WTC11 (cell line): ENCODE data around the gene WDR11. TPM values are rescaled to one million over a fixed set of nuclear protein-coding genes. Genes with fewer than 3 reads are reported as not detected.

Source experiments
- ATAC-seq: fragments of 200-7000 bp; cut with Tn5 transposase; 2 replicates; pipeline ENCODE4 v1.10.0; 2021; ENCODE audit warnings: mild to moderate bottlenecking, moderate library complexity
- CTCF ChIA-PET: fragments of 300-600 bp; sonication (Branson Sonifier 250); formaldehyde crosslinking; loops from one replicate; lab custom pipeline; 2021; ENCODE audit warnings: antibody characterized with exemption; lab: Charles Lee
- POLR2A ChIA-PET: fragments of 350-600 bp; sonication (Branson Sonifier 250); formaldehyde crosslinking; loops from one replicate; lab custom pipeline; 2021; ENCODE audit warnings: antibody characterized with exemption; lab: Charles Lee
- DNase-seq: peaks from one replicate; pipeline ENCODE4 v3.0.0; 2021; ENCODE audit warnings: low spot score
- H3K27ac Mint-ChIP-seq: 2 replicates; pipeline ENCODE4 v1.8.0; 2021; ENCODE audit warnings: mixed read lengths
- H3K27me3 Mint-ChIP-seq: 2 replicates; pipeline ENCODE4 v1.8.0; 2021; ENCODE audit warnings: low read depth, mild to moderate bottlenecking, moderate library complexity, mixed read lengths
- H3K36me3 Mint-ChIP-seq: 2 replicates; pipeline ENCODE4 v1.8.0; 2021; ENCODE audit warnings: mixed read lengths
- H3K4me1 Mint-ChIP-seq: 2 replicates; pipeline ENCODE4 v1.8.0; 2022; ENCODE audit warnings: mixed read lengths
- H3K4me3 Mint-ChIP-seq: 2 replicates; pipeline ENCODE4 v1.8.0; 2021; ENCODE audit warnings: mild to moderate bottlenecking, moderate library complexity, mixed read lengths
- H3K9me3 Mint-ChIP-seq: 2 replicates; pipeline ENCODE4 v1.8.0; 2021; ENCODE audit warnings: mixed read lengths
- ATF2 ChIP-seq: sonication (generic); formaldehyde crosslinking; IDR thresholded peaks from 2 replicates; pipeline ENCODE4 v1.8.1; 2022; ENCODE audit warnings: low read depth, missing genetic modification reagents, borderline replicate concordance
- ATF6 ChIP-seq: sonication (generic); formaldehyde crosslinking; IDR thresholded peaks from 2 replicates; pipeline ENCODE4 v1.8.1; 2023; ENCODE audit warnings: mild to moderate bottlenecking, missing genetic modification reagents
- FOXP1 ChIP-seq: sonication (generic); formaldehyde crosslinking; IDR thresholded peaks from 2 replicates; pipeline ENCODE4 v1.8.0; 2022; ENCODE audit warnings: missing genetic modification reagents, mild to moderate bottlenecking, moderate library complexity, borderline replicate concordance
- HMGA2 ChIP-seq: fragments of 250-450 bp; sonication (Bioruptor Pico); IDR thresholded peaks from 2 replicates; pipeline ENCODE4 v1.4.0; 2021; ENCODE audit warnings: mild to moderate bottlenecking, moderate library complexity
- MLX ChIP-seq: sonication (generic); formaldehyde crosslinking; IDR thresholded peaks from 2 replicates; pipeline ENCODE4 v1.8.1; 2023; ENCODE audit warnings: mild to moderate bottlenecking, missing genetic modification reagents, moderate library complexity
- MXD4 ChIP-seq: fragments of 250-450 bp; sonication (Bioruptor Pico); IDR thresholded peaks from 2 replicates; pipeline ENCODE4 v1.8.0; 2021; ENCODE audit warnings: mild to moderate bottlenecking, moderate library complexity, borderline replicate concordance
- RELA ChIP-seq: sonication (generic); formaldehyde crosslinking; IDR thresholded peaks from 2 replicates; pipeline ENCODE4 v1.8.1; 2022; ENCODE audit warnings: missing genetic modification reagents, mild to moderate bottlenecking, borderline replicate concordance
- SOX15 ChIP-seq: fragments of 250-450 bp; sonication (Bioruptor Pico); IDR thresholded peaks from 2 replicates; pipeline ENCODE4 v1.9.0; 2021; ENCODE audit warnings: mild to moderate bottlenecking
- TP53 ChIP-seq: sonication (generic); formaldehyde crosslinking; IDR thresholded peaks from 2 replicates; pipeline ENCODE4 v1.8.1; 2023; ENCODE audit warnings: mild to moderate bottlenecking, missing genetic modification reagents
- ZNF138 ChIP-seq: sonication (generic); formaldehyde crosslinking; conservative IDR thresholded peaks from 2 replicates; pipeline ENCODE4 v1.8.1; 2022; ENCODE audit warnings: mild to moderate bottlenecking, moderate library complexity, missing genetic modification reagents
- total RNA-seq: library from RNA; stranded (reverse); gene quantifications from 3 replicates; pipeline ENCODE4 v1.2.3, GENCODE V29; 2021
- TF ChIP-seq, protein P1 (sequence below): sonication (generic); formaldehyde crosslinking; IDR thresholded peaks from 2 replicates; pipeline ENCODE4 v1.8.1; 2023; ENCODE audit warnings: mild to moderate bottlenecking, missing genetic modification reagents, borderline replicate concordance
- TF ChIP-seq, protein P2 (sequence below): fragments of 250-450 bp; sonication (Bioruptor Pico); IDR thresholded peaks from 2 replicates; pipeline ENCODE4 v1.8.0; 2021; ENCODE audit warnings: mild to moderate bottlenecking
- TF ChIP-seq, protein P3 (sequence below): sonication (generic); formaldehyde crosslinking; IDR thresholded peaks from 2 replicates; pipeline ENCODE4 v1.8.0; 2022; ENCODE audit warnings: mild to moderate bottlenecking, missing genetic modification reagents
- TF ChIP-seq, protein P4 (sequence below): sonication (generic); formaldehyde crosslinking; IDR thresholded peaks from 2 replicates; pipeline ENCODE4 v1.8.0; 2022; ENCODE audit warnings: mild to moderate bottlenecking, missing genetic modification reagents

WDR11 gene
- total RNA-seq, 1 experiment from 2014 or later, result 41.5 TPM

DNA sequence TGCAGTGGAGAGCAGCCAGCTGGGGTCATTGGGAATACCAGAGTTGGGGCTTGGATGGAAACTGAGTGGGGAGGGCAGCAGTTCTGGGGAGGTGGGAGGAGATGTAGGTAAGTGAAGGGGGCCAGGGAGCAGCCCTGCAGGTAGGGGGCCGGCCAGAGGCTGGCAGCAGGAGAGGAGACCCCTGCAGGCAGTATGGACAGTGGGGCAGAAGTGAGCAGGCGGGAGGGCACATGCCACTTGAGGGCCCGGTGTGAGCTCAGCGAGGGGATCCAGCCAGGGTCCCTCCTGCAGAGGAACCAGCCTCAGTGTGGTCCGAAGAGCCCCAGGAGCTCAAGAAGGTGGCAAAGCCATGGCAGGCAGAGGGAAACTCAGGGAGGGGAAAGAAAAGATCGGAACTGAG is 75.4 kb downstream of the WDR11 start (continued):
- TF ChIP-seq, protein P1, sequence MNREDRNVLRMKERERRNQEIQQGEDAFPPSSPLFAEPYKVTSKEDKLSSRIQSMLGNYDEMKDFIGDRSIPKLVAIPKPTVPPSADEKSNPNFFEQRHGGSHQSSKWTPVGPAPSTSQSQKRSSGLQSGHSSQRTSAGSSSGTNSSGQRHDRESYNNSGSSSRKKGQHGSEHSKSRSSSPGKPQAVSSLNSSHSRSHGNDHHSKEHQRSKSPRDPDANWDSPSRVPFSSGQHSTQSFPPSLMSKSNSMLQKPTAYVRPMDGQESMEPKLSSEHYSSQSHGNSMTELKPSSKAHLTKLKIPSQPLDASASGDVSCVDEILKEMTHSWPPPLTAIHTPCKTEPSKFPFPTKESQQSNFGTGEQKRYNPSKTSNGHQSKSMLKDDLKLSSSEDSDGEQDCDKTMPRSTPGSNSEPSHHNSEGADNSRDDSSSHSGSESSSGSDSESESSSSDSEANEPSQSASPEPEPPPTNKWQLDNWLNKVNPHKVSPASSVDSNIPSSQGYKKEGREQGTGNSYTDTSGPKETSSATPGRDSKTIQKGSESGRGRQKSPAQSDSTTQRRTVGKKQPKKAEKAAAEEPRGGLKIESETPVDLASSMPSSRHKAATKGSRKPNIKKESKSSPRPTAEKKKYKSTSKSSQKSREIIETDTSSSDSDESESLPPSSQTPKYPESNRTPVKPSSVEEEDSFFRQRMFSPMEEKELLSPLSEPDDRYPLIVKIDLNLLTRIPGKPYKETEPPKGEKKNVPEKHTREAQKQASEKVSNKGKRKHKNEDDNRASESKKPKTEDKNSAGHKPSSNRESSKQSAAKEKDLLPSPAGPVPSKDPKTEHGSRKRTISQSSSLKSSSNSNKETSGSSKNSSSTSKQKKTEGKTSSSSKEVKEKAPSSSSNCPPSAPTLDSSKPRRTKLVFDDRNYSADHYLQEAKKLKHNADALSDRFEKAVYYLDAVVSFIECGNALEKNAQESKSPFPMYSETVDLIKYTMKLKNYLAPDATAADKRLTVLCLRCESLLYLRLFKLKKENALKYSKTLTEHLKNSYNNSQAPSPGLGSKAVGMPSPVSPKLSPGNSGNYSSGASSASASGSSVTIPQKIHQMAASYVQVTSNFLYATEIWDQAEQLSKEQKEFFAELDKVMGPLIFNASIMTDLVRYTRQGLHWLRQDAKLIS, result no peak
- TF ChIP-seq, protein P2, sequence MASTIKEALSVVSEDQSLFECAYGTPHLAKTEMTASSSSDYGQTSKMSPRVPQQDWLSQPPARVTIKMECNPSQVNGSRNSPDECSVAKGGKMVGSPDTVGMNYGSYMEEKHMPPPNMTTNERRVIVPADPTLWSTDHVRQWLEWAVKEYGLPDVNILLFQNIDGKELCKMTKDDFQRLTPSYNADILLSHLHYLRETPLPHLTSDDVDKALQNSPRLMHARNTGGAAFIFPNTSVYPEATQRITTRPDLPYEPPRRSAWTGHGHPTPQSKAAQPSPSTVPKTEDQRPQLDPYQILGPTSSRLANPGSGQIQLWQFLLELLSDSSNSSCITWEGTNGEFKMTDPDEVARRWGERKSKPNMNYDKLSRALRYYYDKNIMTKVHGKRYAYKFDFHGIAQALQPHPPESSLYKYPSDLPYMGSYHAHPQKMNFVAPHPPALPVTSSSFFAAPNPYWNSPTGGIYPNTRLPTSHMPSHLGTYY, result no peak
- TF ChIP-seq MXD4 (CRISPR knock-in tag), result no peak
- TF ChIP-seq HMGA2 (CRISPR knock-in tag), result no peak
- no peak for TF ChIP-seq ZNF138

- Mint-ChIP-seq H3K4me3 (no peak overlapping the region), H3K27me3 (no peaks in the 10 kb centered on the region; the same call in 1 of the 2 replicates), H3K4me1 (peaks cover 5% of the 10 kb centered on the region), H3K36me3 (no peaks in the 10 kb centered on the region), H3K9me3 (0 out of 2 replicates have a peak, but pooled peaks cover 5% of the 10 kb centered on the region), H3K27ac (no peak overlapping the region)
- ChIA-PET POLR2A (no interaction called here), CTCF (interaction anchor here (1.0 to 1.4 kb wide), 2 partner anchors 16 to 18 kb away, joined by 3 to 4 read pairs; no protein-coding TSS in a partner anchor)
- ATAC-seq, result no peak
- no peak for DNase-seq
- TF ChIP-seq, protein P3, sequence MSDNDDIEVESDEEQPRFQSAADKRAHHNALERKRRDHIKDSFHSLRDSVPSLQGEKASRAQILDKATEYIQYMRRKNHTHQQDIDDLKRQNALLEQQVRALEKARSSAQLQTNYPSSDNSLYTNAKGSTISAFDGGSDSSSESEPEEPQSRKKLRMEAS (CRISPR knock-in tag), result no peak
- no peak for TF ChIP-seq FOXP1 (CRISPR knock-in tag)
These were observed 76.2 kb downstream of the WDR11 start for GRCh38 chr10:120927352-120927751.

GRCh38 chr10:120929166-120929565 is 78.0 kb downstream of the WDR11 start:
- no peak overlapping the region for H3K4me3 Mint-ChIP-seq
- DNase-seq, result no peak
- ChIA-PET POLR2A (interaction anchor here (0.6 kb wide), 1 partner anchor 70 kb away, joined by 4 read pairs; no protein-coding TSS in a partner anchor), CTCF (no interaction called here)
- peaks cover 10% of the 10 kb centered on the region; the same call in 1 of the 2 replicates for H3K9me3 Mint-ChIP-seq
- ATAC-seq, result no peak
- H3K36me3 Mint-ChIP-seq, result no peaks in the 10 kb centered on the region
- peaks cover 5% of the 10 kb centered on the region for H3K4me1 Mint-ChIP-seq
- H3K27me3 Mint-ChIP-seq, result no peaks in the 10 kb centered on the region
- no peak overlapping the region for H3K27ac Mint-ChIP-seq
- TF ChIP-seq MLX (CRISPR knock-in tag), result no peak
- no peak for TF ChIP-seq TP53 (CRISPR knock-in tag)
- TF ChIP-seq, protein P1, result no peak
- no peak for TF ChIP-seq ATF2 (CRISPR knock-in tag)
- no peak for TF ChIP-seq FOXP1 (CRISPR knock-in tag)
- no peak for TF ChIP-seq RELA
- no peak for TF ChIP-seq ATF6
- no peak for TF ChIP-seq SOX15 (CRISPR knock-in tag)
- TF ChIP-seq, protein P4, sequence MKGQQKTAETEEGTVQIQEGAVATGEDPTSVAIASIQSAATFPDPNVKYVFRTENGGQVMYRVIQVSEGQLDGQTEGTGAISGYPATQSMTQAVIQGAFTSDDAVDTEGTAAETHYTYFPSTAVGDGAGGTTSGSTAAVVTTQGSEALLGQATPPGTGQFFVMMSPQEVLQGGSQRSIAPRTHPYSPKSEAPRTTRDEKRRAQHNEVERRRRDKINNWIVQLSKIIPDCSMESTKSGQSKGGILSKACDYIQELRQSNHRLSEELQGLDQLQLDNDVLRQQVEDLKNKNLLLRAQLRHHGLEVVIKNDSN (CRISPR knock-in tag), result no peak
